HepG2 (cell line): ENCODE data around the gene CYBRD1. TPM values are rescaled to one million over a fixed set of nuclear protein-coding genes. Genes with fewer than 3 reads are reported as not detected.

ENCODE experiments used
- ATAC-seq: fragments of 200-7000 bp; cut with Tn5 transposase; 3 replicates; pipeline ENCODE4 v1.9.1; 2020; ENCODE audit warnings: mild to moderate bottlenecking, moderate library complexity
- BruUV-seq: library from RNA; stranded (reverse); fragments of 400-500 nt; replicated peaks from 2 replicates; lab custom pipeline; 2021; lab: Mats Ljungman, UMichigan
- CTCF ChIA-PET: fragments of 300-600 bp; formaldehyde crosslinking; extraction: SDS; loops from one replicate; lab custom pipeline; 2021; ENCODE audit warnings: low total read pairs, inconsistent platforms, low intra/inter-chr PET ratio; lab: Yijun Ruan, JAX
- POLR2A ChIA-PET: fragments of 350-600 bp; sonication (Branson Sonifier 250); formaldehyde crosslinking; loops from one replicate; lab custom pipeline; 2020; ENCODE audit warnings: antibody characterized with exemption, inconsistent platforms; lab: Yijun Ruan, JAX
- DNase-seq: peaks from one replicate; pipeline ENCODE4 v3.0.0-alpha.2; 2015; ENCODE audit warnings: low spot score
- FAIRE-seq: peaks from 3 replicates; lab custom pipeline; 2011; peaks lifted over from hg19 to GRCh38; lab: Jason Lieb, UNC
- H2AFZ ChIP-seq: one replicate; pipeline ENCODE4 v1.6.1; 2011; ENCODE audit warnings: low read length, inconsistent platforms
- H3K27ac ChIP-seq: fragments of 300-600 bp; 3 replicates; pipeline ENCODE4 v1.8.0; 2011; ENCODE audit warnings: mixed run types, mild to moderate bottlenecking, mixed read lengths, low read length, inconsistent platforms; ENCODE audit not compliant: insufficient read depth; ENCODE audit errors: extremely low read length
- H3K27me3 ChIP-seq, 2 experiments: fragments of 200-600 bp in 1 of 2; 2 replicates in 1 of 2; 3 replicates in 1 of 2; pipeline versions ENCODE4 v1.6.0 to v1.8.0; 2011; ENCODE audit warnings: low read length in 2 of 2, mild to moderate bottlenecking in 2 of 2, moderate library complexity in 2 of 2, inconsistent platforms in 1 of 2; ENCODE audit not compliant: insufficient read depth in 2 of 2, control insufficient read depth in 1 of 2
- H3K36me3 ChIP-seq, 2 experiments: fragments of 200-600 bp in 1 of 2; replicated peaks in 1 of 2; 2 replicates in 1 of 2; 3 replicates in 1 of 2; pipeline versions ENCODE4 v1.5.1 to v1.8.0; 2011; ENCODE audit warnings: low read length in 2 of 2, inconsistent platforms in 1 of 2; ENCODE audit not compliant: insufficient read depth in 2 of 2, control insufficient read depth in 1 of 2
- H3K4me1 ChIP-seq: 2 replicates; pipeline ENCODE4 v1.5.1; 2012; ENCODE audit warnings: low read length, inconsistent platforms; ENCODE audit not compliant: insufficient read depth
- H3K4me2 ChIP-seq: 2 replicates; pipeline ENCODE4 v1.6.0; 2011; ENCODE audit warnings: low read depth, low read length, inconsistent platforms
- H3K4me3 ChIP-seq, 3 experiments: fragments of 200-600 bp in 1 of 3; sonication (generic), shearing (Covaris generic) in 1 of 3; replicated peaks in 1 of 3; 2 replicates each; pipeline ENCODE4 v1.5.1; 2011 to 2016; ENCODE audit warnings: low read length in 3 of 3, inconsistent platforms in 2 of 3, low read depth in 2 of 3, mild to moderate bottlenecking in 2 of 3, control low read depth in 1 of 3, mixed read lengths in 1 of 3; ENCODE audit not compliant: insufficient read depth in 1 of 3
- H3K79me2 ChIP-seq: one replicate; pipeline ENCODE4 v1.6.1; 2011; ENCODE audit warnings: low read length, inconsistent platforms; ENCODE audit not compliant: insufficient read depth
- H3K9ac ChIP-seq: 2 replicates; pipeline ENCODE4 v1.6.0; 2011; ENCODE audit warnings: mild to moderate bottlenecking, low read depth, low read length, inconsistent platforms; ENCODE audit not compliant: insufficient read depth
- H3K9me3 ChIP-seq: 2 replicates; pipeline ENCODE4 v1.5.1; 2012; ENCODE audit warnings: mild to moderate bottlenecking, low read length
- H4K20me1 ChIP-seq: 2 replicates; pipeline ENCODE4 v1.6.0; 2011; ENCODE audit warnings: inconsistent platforms, mild to moderate bottlenecking, low read length, moderate library complexity; ENCODE audit not compliant: insufficient read depth
- SPEN ChIP-seq: sonication (generic); formaldehyde crosslinking; IDR thresholded peaks from 2 replicates; pipeline ENCODE4 v1.5.1; 2020; ENCODE audit warnings: low read depth, mild to moderate bottlenecking, missing genetic modification reagents
- ZFP82 ChIP-seq: sonication (generic); formaldehyde crosslinking; IDR thresholded peaks from 2 replicates; pipeline ENCODE4 v1.5.1; 2020; ENCODE audit warnings: mild to moderate bottlenecking, missing genetic modification reagents, borderline replicate concordance
- ZNF251 ChIP-seq: sonication (generic); formaldehyde crosslinking; IDR thresholded peaks from 2 replicates; pipeline ENCODE4 v1.9.0; 2021; ENCODE audit warnings: mild to moderate bottlenecking, missing genetic modification reagents
- ZNF547 ChIP-seq: sonication (generic); formaldehyde crosslinking; IDR thresholded peaks from 2 replicates; pipeline ENCODE4 v1.5.1; 2020; ENCODE audit warnings: mild to moderate bottlenecking, missing genetic modification reagents
- ZNF570 ChIP-seq: sonication (generic); formaldehyde crosslinking; IDR thresholded peaks from 2 replicates; pipeline ENCODE4 v1.4.0; 2020; ENCODE audit warnings: mild to moderate bottlenecking, missing genetic modification reagents, borderline replicate concordance
- WGBS: methylation state at CpG from one replicate; pipeline ENCODE4 v1.1.6; 2017; ENCODE audit warnings: low lambda C conversion rate; 5-methylcytosine and 5-hydroxymethylcytosine counted together
- in situ Hi-C: cut with HindIII; loops from 2 replicates; pipeline ENCODE4 v1.10.0; 2017; ENCODE audit warnings: low pct_unique_long_range_greater_than_20kb; ENCODE audit not compliant: extremely low pct_ligation_motif_present
- intact Hi-C: fragments of 100-400 bp; cut with micrococcal nuclease; formaldehyde crosslinking; loops from one replicate; pipeline ENCODE4 v1.10.0; 2022; ENCODE audit not compliant: unreplicated experiment
- polyA plus RNA-seq, 8 experiments: library from polyadenylated mRNA; depleted of rRNA in 3 of 8; stranded (reverse) in 7 of 8; unstranded in 1 of 8; fragments of >200 nt; fragmentation: Illumina TruSeq in 4 of 8; extraction: Trizol in 4 of 8; gene quantifications; 2 replicates each; pipeline versions ENCODE4 v1.2.1 to v1.2.3, GENCODE V29; 2011 to 2016; ENCODE audit warnings: low read depth in 4 of 8, missing spikeins in 1 of 8, mixed read lengths in 1 of 8; ENCODE audit not compliant: insufficient read depth in 1 of 8
- total RNA-seq, 5 experiments: library from RNA; depleted of rRNA; stranded (reverse); fragments of >200 nt; fragmentation: Illumina TruSeq; extraction: Trizol; gene quantifications; 2 replicates each; pipeline ENCODE4 v1.2.3, GENCODE V29; 2016; ENCODE audit warnings: low read depth in 1 of 5
- TF ChIP-seq, protein P1 (sequence below): IDR thresholded peaks from 2 replicates; pipeline ENCODE4 v1.6.1; 2016
- TF ChIP-seq, protein P2 (sequence below): fragments of 450-650 bp; IDR thresholded peaks from 2 replicates; pipeline ENCODE4 v1.6.1; 2016
- TF ChIP-seq, protein P3 (sequence below): sonication (generic); formaldehyde crosslinking; IDR thresholded peaks from 2 replicates; pipeline ENCODE4 v1.9.0; 2021; ENCODE audit warnings: missing genetic modification reagents, borderline replicate concordance

Gene CYBRD1
- total and polyA plus RNA-seq, 2 of the 13 experiments (the other 11 are each of a cell fraction or from before 2014, with no cell fraction given), result 0.13 to 0.42 TPM

DNA sequence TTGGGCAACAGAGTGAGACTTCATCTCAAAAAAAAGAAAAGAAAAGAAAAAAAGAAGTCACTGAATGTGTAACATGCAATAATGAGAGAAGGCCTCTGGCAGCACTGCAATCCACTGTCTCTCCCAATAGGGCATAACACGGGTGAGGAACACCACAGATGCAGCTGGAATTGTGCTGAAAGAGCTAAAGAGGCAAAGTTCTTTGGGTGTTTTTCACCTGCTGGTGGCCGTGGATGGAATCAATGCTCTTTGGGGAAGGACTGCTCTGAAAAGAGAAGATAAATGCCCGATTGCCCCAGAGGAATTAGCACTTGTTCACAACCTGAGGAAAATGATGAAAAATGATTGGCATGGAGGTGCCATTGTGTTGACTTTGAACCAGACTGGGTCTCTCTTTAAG is 31.0 kb upstream of the CYBRD1 start:
- WGBS, result 84% methylated on average over 3 of the region's 3 CpGs
- TF ChIP-seq ZNF251 (no peak), ZNF570 (CRISPR knock-in tag) (no peak), ZFP82 (CRISPR knock-in tag) (no peak)
- Histone ChIP-seq H3K4me1 (no peaks in the 10 kb centered on the region), H2AFZ (no peak overlapping the region), H3K79me2 (no peaks in the 10 kb centered on the region), H4K20me1 (no peaks in the 10 kb centered on the region), H3K27ac (no peak overlapping the region), H3K9ac (no peak overlapping the region), H3K9me3 (peaks cover 12% of the 10 kb centered on the region; the same call in 1 of the 2 replicates), H3K4me3 (no peak overlapping the region), H3K36me3 (no peaks in the 10 kb centered on the region), H3K27me3 (no peaks in the 10 kb centered on the region), H3K4me2 (no peak overlapping the region)
- POLR2A ChIA-PET, result no interaction called here
- FAIRE-seq (no peak), ATAC-seq (peak; percentile 35; the same call in 2 of the 3 replicates), DNase-seq (no peak)
- in situ Hi-C loops (no loop called here), intact Hi-C loops (no loop called here)
- no TSS peak for BruUV-seq
- CTCF ChIA-PET, result no interaction called here

DNA sequence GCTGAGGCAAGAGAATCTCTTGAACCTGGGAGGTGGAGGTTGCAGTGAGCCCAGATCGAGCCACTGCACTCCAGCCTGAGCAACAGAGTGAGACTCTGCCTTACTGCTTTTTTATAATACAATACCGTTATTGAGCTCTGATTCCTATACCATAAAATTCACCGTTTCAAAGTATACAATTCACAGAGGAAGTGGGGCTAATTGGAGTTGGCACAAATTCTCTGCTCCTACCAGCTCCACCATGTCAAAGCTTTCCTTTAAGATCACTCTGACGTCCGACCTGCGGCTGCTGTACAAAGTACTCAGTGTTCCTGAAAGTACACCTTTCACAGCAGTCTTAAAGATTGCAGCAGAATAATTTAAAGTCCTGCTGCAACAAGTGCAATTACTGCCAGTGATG is 29.6 kb upstream of the CYBRD1 start:
- 70% methylated on average over 6 of the region's 6 CpGs for WGBS
- in situ Hi-C loops (no loop called here), intact Hi-C loops (no loop called here)
- Histone ChIP-seq H3K4me2 (no peak overlapping the region), H3K4me3 (no peak overlapping the region), H3K9ac (no peak overlapping the region), H3K27ac (no peak overlapping the region), H3K79me2 (no peaks in the 10 kb centered on the region), H3K4me1 (no peaks in the 10 kb centered on the region), H3K27me3 (no peaks in the 10 kb centered on the region), H2AFZ (no peak overlapping the region), H4K20me1 (no peaks in the 10 kb centered on the region), H3K9me3 (peaks cover 12% of the 10 kb centered on the region; the same call in 1 of the 2 replicates), H3K36me3 (no peaks in the 10 kb centered on the region)
- FAIRE-seq, result no peak
- ChIA-PET POLR2A (no interaction called here), CTCF (no interaction called here)
- ATAC-seq, result no peak
- DNase-seq, result no peak
- BruUV-seq, result no TSS peak
- TF ChIP-seq SPEN (CRISPR knock-in tag) (no peak), ZNF547 (CRISPR knock-in tag) (no peak)
- TF ChIP-seq, protein P1, sequence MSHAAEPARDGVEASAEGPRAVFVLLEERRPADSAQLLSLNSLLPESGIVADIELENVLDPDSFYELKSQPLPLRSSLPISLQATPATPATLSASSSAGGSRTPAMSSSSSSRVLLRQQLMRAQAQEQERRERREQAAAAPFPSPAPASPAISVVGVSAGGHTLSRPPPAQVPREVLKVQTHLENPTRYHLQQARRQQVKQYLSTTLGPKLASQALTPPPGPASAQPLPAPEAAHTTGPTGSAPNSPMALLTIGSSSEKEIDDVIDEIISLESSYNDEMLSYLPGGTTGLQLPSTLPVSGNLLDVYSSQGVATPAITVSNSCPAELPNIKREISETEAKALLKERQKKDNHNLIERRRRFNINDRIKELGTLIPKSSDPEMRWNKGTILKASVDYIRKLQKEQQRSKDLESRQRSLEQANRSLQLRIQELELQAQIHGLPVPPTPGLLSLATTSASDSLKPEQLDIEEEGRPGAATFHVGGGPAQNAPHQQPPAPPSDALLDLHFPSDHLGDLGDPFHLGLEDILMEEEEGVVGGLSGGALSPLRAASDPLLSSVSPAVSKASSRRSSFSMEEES (CRISPR knock-in tag), result no peak
- TF ChIP-seq, protein P2, sequence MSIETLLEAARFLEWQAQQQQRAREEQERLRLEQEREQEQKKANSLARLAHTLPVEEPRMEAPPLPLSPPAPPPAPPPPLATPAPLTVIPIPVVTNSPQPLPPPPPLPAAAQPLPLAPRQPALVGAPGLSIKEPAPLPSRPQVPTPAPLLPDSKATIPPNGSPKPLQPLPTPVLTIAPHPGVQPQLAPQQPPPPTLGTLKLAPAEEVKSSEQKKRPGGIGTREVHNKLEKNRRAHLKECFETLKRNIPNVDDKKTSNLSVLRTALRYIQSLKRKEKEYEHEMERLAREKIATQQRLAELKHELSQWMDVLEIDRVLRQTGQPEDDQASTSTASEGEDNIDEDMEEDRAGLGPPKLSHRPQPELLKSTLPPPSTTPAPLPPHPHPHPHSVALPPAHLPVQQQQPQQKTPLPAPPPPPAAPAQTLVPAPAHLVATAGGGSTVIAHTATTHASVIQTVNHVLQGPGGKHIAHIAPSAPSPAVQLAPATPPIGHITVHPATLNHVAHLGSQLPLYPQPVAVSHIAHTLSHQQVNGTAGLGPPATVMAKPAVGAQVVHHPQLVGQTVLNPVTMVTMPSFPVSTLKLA, result no peak
- TF ChIP-seq, protein P3, sequence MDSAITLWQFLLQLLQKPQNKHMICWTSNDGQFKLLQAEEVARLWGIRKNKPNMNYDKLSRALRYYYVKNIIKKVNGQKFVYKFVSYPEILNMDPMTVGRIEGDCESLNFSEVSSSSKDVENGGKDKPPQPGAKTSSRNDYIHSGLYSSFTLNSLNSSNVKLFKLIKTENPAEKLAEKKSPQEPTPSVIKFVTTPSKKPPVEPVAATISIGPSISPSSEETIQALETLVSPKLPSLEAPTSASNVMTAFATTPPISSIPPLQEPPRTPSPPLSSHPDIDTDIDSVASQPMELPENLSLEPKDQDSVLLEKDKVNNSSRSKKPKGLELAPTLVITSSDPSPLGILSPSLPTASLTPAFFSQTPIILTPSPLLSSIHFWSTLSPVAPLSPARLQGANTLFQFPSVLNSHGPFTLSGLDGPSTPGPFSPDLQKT (CRISPR knock-in tag), result no peak
